Calu3 (cell line): ENCODE measurements around the gene HDAC4. TPM values are rescaled to one million over a fixed set of nuclear protein-coding genes. Genes with fewer than 3 reads are reported as not detected.
A peak's percentile ranks its signal among the peaks of the same experiment; 100 is the strongest.

ENCODE experiments used
- BruUV-seq: library from RNA; stranded (reverse); fragments of 400-500 nt; replicated peaks from 2 replicates; lab custom pipeline; 2021; lab: Mats Ljungman, UMichigan
- CTCF ChIA-PET: fragments of 300-600 bp; sonication (Branson Sonifier 250); formaldehyde crosslinking; loops from one replicate; lab custom pipeline; 2022; ENCODE audit warnings: antibody characterized with exemption; lab: Charles Lee
- DNase-seq: peaks from one replicate; pipeline ENCODE4 v3.0.0; 2022
- H3K27ac Mint-ChIP-seq: one replicate; pipeline ENCODE4 v1.8.0; 2022; ENCODE audit warnings: mixed read lengths; ENCODE audit not compliant: unreplicated experiment
- H3K27me3 Mint-ChIP-seq: one replicate; pipeline ENCODE4 v1.8.0; 2022; ENCODE audit warnings: mixed read lengths; ENCODE audit not compliant: unreplicated experiment
- H3K36me3 Mint-ChIP-seq: one replicate; pipeline ENCODE4 v1.8.0; 2022; ENCODE audit warnings: mild to moderate bottlenecking, moderate library complexity, mixed read lengths; ENCODE audit not compliant: insufficient read depth, unreplicated experiment
- H3K4me1 Mint-ChIP-seq: one replicate; pipeline ENCODE4 v1.8.0; 2022; ENCODE audit warnings: mild to moderate bottlenecking, low read depth, mixed read lengths; ENCODE audit not compliant: unreplicated experiment
- H3K4me3 Mint-ChIP-seq: one replicate; pipeline ENCODE4 v1.8.0; 2022; ENCODE audit warnings: mild to moderate bottlenecking, low read depth, moderate library complexity, mixed read lengths; ENCODE audit not compliant: unreplicated experiment
- H3K9me3 Mint-ChIP-seq: one replicate; pipeline ENCODE4 v1.8.0; 2022; ENCODE audit warnings: low read depth, mixed read lengths; ENCODE audit not compliant: unreplicated experiment
- CTCF ChIP-seq: fragments of 200-600 bp; IDR thresholded peaks from one replicate; pipeline ENCODE4 v1.8.0; 2022; ENCODE audit warnings: antibody characterized with exemption; ENCODE audit not compliant: unreplicated experiment
- intact Hi-C: fragments of 100-400 bp; cut with micrococcal nuclease; formaldehyde crosslinking; loops from one replicate; pipeline ENCODE4 v1.10.0; 2022; ENCODE audit not compliant: unreplicated experiment
- total RNA-seq: library from RNA; stranded (reverse); gene quantifications from 2 replicates; pipeline ENCODE4 v1.2.3, GENCODE V29; 2022

HDAC4 gene
- total RNA-seq, 1 experiment from 2014 or later, result 39.6 TPM

- Mint-ChIP-seq H3K4me3 (no peak overlapping the region), H3K9me3 (no peaks in the 10 kb centered on the region), H3K4me1 (no peaks in the 10 kb centered on the region), H3K36me3 (peaks cover 3% of the 10 kb centered on the region), H3K27ac (no peak overlapping the region), H3K27me3 (peaks cover 58% of the 10 kb centered on the region)
- no peak for TF ChIP-seq CTCF
- CTCF ChIA-PET, result interaction anchor here (0.7 kb wide), 2 partner anchors 71 to 162 kb away, joined by 3 to 7 read pairs; no protein-coding TSS in a partner anchor
- peak; percentile 36 for DNase-seq
- no TSS peak for BruUV-seq
- intact Hi-C loops, result loop anchor here (10.0 kb wide), 1 partner anchor 849 kb away; no protein-coding TSS in a partner anchor
These were observed 364.7 kb downstream of the HDAC4 start for GRCh38 chr2:239035997-239036731.

- Mint-ChIP-seq H3K4me1 (no peaks in the 10 kb centered on the region), H3K9me3 (no peaks in the 10 kb centered on the region), H3K36me3 (peaks cover 3% of the 10 kb centered on the region), H3K4me3 (no peak overlapping the region), H3K27ac (no peak overlapping the region), H3K27me3 (peaks cover 65% of the 10 kb centered on the region)
- no TSS peak for BruUV-seq
- intact Hi-C loops, result loop anchor here (10.0 kb wide), 1 partner anchor 849 kb away; no protein-coding TSS in a partner anchor
- CTCF ChIA-PET, result no interaction called here
- peak; percentile 78 for DNase-seq
- peak; percentile 95 for TF ChIP-seq CTCF
These were observed 365.4 kb downstream of the HDAC4 start for GRCh38 chr2:239035361-239035814.

GRCh38 chr2:239034561-239035341, 366.1 kb downstream of the HDAC4 start:
- Mint-ChIP-seq H3K27ac (no peak overlapping the region), H3K4me1 (no peaks in the 10 kb centered on the region), H3K27me3 (peaks cover 69% of the 10 kb centered on the region), H3K9me3 (no peaks in the 10 kb centered on the region), H3K4me3 (no peak overlapping the region), H3K36me3 (peaks cover 3% of the 10 kb centered on the region)
- DNase-seq, result no peak
- TF ChIP-seq CTCF, result no peak
- no TSS peak for BruUV-seq
- intact Hi-C loops, result loop anchor here (10.0 kb wide), 1 partner anchor 850 kb away; no protein-coding TSS in a partner anchor
- CTCF ChIA-PET, result interaction anchor here (0.5 to 0.6 kb wide), 2 partner anchors 412 to 845 kb away, joined by 3 read pairs; no protein-coding TSS in a partner anchor

GRCh38 chr2:239033801-239034560, 366.8 kb downstream of the HDAC4 start:
- no peaks in the 10 kb centered on the region for H3K9me3 Mint-ChIP-seq
- CTCF ChIA-PET, result interaction anchor here (0.6 kb wide), 1 partner anchor 845 kb away, joined by 3 read pairs; no protein-coding TSS in a partner anchor
- TF ChIP-seq CTCF, result no peak
- intact Hi-C loops, result loop anchor here (10.0 kb wide), 1 partner anchor 851 kb away; no protein-coding TSS in a partner anchor
- DNase-seq, result no peak
- no peak overlapping the region for H3K4me3 Mint-ChIP-seq
- no peaks in the 10 kb centered on the region for H3K4me1 Mint-ChIP-seq
- H3K27me3 Mint-ChIP-seq, result peaks cover 69% of the 10 kb centered on the region
- no TSS peak for BruUV-seq
- peaks cover 3% of the 10 kb centered on the region for H3K36me3 Mint-ChIP-seq
- H3K27ac Mint-ChIP-seq, result no peak overlapping the region
